Stimulated activated CD4-positive, alpha-beta T cell treated with anti-CD3 and anti-CD28 coated beads, Interleukin-1b, Interleukin-23, amount 100 ng/mL, for 1 hour (primary cell): ENCODE results near the gene SEMA7A.
A peak's percentile ranks its signal among the peaks of the same experiment; 100 is the strongest.

ENCODE experiments used
- DNase-seq, 2 donors: peaks; one replicate each; pipeline ENCODE4 v3.0.0-alpha.2; 2020; ENCODE audit warnings: low read depth in 2 of 2

Gene SEMA7A

DNA sequence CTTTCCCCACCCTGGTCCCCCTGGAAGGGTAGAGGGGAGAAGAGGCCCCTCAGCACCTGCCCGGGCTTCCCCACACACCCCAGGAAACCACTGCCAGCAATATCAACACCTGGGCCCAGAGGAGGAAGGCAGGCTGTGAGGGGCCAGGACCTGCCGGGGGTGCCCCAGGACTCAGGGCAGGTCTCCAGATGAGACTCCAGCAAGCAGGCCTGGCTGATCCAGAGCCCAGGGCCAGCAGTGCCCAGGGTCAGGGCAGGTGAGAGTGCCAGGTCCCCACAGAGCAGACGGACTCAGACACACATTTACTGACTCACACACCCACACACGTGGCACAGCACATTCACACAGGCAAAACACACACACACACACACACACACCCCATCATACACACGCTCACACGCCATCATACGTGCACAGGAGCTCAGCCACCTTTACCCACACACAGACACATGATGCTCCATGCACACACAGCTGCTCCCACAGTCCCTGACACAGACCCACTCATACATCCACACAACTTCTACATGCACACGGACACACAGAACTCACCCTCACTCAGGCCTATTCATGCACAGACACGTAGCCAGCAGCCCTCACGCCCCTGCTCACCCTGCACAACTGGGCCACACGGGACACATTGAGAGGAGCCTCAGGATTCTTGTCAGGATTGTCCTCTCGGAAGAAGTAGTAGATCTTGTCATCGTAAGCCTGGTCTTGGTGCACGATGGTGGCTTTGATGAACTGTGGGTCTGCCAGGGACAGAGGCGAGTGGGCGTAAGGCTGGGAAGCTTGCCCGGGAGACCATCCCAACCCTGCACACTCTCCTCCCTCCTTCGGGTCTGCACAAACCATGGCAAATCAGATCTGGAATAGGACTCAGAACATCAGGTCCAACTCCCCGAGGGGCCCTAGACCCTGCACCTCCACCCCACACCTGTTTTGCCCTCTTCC, 17.5 kb downstream of the SEMA7A start:
- no peak for DNase-seq

DNA sequence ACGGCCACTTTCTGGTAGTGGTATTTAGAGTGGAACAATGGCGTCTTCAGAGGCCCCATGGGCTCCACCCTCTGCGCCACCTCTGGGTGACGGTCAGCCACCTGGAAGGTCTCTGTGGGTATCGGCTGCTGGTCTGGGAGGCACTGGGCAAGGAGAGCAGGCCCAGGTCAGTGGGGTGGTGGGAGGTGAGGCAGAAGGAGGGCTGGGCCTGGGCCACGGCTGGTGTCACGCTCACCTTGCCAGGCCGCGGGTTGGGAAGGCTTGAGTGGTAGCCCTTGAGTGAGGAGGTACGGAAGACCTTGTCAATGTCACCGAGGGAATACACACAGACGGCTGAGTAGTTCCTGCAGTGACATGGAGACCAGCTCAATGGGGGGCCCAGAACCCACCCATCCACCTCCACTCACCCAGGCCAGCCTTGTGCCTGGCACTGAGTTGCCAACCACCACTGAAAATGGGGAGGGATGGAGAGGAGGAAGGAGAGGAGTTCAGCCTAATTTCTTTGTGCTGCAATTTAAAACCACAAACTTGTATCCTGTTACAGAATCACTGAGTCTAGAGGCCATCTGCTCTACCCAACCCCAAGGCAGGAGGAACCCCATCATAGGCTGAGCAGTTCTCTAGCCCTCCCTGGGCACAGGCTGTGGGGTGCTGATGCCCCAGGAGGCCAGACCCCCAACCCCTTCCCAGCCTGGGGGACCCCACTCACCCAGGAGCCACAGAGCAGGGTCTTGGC, 19.0 kb downstream of the SEMA7A start:
- no peak for DNase-seq

DNA sequence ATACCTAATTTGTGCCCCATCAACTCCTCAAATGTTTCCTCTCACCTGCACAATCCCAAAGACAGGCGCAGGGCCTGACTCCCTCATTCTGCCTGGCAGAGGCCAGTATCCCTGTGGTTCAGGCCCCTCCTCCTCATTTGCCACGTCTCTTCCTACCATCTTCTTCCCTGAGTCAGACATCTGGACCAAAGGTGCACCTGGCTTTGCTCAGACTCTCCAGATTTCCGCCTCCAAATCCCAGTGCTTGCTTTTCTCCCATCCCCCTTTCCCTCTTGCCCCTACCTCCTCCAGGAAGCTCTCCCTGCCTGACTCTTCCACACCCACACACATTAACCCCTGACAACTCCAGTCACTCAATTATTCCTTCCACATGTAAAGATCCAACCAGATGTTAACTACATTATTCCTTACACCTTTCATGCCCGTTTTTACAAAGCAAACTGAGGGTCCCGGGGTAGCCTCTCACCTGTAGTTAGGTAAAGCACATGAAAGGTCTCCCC, 19.6 kb downstream of the SEMA7A start:
- no peak for DNase-seq

DNA sequence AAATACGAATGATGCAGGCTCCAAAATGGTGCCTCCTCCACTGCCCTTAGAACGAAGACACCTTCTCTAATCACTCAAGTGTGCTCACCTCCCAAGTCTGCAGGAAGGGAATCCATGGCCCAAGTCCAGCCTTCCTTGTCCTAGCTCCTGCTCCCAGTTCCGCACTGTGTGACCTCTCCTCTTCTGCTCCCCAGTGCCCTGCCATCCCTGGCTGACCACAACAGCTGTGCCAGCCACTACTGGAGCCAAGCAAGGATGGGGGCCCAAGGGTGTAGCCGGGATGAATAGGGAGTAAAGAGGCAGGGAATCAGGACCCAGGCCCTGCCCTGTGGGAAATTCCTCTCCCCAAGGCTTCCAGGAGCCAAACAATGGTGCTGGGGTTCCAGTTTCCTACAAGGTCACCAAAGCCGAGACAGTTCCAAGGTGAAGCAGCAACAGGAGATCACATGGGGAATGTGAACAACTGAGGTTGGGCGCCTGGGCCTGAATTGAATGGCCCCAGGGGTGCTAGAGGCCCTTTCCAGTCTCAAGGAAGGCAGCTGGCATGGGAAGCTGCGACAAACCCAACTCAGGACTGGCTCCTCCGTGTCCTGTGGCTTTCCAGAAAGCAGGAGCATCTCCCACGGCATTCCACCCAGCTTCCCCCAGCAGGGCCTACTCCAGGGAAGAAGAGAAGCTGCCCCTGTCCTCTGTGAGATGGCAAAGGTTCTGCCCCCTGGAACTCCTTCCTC, 20.2 kb downstream of the SEMA7A start:
- DNase-seq, result no peak

DNA sequence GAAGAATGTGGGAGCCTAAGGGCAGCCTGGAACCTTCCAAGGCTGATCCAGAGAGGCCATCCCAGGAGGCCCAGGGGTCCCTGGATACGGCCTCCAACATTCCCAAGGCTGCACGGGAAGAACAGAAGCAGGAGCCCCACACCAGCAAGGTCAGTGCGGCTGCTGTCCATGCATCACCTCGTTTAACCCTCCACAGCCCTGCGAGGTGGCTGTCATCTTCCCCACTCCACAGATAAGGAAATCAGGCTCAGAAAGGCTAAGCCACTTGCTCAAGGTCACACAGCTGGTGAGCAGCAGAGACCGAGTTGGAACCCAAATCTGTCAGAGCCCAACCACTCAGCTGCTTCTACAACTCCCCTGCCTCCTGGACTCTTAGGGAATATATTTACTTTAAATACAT, 21.6 kb downstream of the SEMA7A start:
- no peak for DNase-seq

DNA sequence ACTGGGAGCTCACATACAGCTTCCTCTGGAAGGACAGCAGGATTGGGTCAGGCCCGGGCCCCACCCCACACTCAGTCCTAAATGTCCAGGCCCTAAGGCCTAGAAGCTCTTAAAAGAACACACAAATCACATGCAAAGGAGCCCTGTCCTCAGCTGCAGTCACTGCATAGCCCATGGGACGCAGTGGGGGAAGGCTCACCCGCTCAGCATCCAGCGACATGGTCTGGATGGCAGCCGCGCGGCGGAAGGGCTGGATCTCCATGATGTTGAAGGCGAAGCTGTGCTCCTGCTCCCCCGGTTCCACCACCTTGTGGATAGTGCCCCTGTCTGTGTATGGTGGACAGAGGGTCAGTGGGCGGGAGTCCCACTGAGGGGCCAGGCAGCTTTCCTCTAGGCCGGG, 22.1 kb downstream of the SEMA7A start:
- no peak for DNase-seq

DNA sequence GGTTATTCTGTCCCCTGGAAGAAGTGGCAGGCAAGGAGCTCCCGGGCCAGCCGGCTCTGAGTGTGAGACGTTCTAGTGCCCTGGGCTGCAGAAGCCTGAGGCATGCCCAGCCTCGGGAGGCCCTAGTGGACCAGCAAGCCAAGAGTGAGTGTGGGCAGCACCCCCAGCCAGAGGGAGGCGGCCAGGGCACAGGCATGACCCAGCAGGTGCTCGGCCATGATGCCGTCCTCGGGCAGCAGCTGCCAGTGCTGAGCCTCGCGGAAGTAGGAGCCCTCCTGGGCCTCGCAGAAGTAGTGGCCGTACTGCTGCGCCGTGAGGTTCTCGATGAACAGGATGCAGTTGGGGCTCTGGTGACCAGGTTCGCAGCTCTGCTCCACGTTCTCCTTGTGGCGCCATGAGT, 23.3 kb downstream of the SEMA7A start:
- no peak for DNase-seq

DNA sequence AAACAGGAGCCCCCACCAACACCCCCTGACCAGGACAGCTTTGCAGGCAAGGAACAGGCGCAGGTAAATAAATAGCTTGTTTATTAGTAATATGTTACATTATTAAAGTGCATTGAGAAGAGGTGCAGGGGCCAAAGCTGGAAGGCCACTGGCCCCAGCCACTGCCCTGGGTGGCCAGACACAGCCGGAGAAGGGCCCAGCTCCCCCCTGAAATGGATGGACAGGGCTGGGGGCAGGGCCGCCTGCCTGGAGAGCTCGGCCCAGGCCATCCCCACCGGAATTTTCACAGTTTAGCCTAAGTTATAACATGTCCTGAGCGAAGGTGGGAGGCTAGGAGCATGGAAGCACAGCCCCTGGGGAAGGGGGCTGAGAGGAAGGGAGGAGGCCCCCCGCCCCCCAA, 24.5 kb downstream of the SEMA7A start:
- no peak for DNase-seq

DNA sequence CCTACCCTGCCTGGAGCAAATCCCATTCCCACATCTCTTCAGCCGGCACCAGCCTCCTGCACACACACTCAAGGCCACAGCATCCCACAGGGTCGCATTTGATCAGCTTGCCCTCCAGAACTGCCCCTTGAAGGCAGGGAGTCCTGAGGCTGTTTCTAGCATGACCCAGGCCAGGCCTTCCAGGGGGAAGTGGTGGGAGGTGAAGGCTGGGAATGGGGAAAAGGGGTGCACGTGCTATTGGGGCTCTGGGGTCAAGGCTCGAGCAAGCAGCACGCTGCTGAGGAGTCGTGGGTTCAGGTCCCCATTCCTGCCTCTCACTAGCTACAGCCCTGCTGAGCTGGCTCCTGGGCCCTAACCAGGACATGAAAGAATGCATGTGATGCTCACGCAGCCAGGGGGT, 24.9 kb downstream of the SEMA7A start:
- no peak for DNase-seq

DNA sequence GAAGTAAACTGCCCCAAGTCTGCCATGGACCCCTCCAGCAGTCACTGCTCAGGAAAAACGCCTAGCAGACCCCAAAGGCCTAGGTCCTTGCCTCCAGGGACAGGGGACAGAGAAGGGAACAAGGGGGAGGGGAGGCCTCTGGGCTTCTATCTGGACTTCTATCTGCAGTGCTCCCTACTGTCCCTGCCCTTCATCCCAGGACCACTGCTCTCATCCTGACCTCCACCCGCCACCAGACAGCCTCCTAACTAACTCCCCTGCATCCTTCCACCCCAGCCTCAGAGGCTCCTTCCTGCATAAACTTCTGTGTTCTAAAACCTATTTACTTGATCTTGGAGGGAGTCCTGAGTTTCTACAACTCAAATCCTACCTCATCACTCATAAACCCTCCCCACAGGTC, 25.4 kb downstream of the SEMA7A start:
- DNase-seq, result no peak

DNA sequence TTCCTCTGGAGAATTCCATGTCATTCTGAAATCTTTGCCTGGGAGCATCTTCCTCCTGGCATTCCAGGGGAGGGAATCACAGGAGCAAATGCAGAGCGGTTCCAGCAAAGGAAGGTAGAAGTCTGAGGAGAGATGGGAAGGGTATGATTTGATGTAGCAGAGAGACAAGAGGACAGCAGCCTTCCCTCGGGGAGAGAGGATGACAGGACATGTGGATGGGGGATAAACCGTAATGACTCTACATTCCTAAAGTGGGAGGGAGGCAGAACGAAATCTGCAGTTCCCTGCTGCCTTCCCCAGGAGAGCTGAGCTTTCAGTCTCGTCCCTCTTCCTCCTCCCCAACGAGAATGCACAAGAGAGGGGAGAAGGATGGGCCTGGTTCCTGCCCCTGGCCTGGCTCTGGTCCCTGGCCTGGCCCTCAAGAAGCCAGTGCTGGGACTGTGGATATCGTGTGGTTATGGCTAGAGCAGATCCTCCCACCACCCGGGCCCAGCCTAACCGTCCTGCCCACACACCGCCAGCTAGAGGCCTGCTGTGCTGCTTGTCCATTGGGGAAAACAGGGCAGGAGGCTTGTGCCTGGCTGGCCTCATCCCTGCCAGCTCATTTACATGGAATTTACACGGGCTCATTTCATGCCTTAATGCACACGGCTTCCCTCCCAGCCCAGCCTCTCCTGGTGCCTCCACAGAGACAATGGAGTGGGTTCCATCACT, 26.6 kb downstream of the SEMA7A start:
- no peak for DNase-seq

DNA sequence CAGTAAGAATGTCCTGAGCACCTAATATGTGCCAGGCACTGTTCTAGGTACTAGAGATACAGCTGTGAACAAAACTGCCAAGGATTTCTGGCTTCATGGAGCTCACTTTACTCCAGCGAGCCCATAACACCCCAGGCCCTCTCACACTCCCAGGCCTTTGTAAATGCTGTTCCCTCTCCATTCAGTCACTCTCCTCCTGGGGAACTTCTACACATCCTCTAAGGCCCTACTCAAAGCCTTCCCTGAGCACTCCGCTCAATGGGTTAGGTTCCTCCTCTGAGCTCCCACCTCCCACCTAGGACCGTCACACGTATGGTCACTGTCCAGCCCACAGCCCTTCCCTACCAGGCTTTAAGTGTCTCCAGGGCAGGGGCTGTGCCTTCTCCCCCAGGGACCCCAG, 27.2 kb downstream of the SEMA7A start:
- DNase-seq, result no peak

DNA sequence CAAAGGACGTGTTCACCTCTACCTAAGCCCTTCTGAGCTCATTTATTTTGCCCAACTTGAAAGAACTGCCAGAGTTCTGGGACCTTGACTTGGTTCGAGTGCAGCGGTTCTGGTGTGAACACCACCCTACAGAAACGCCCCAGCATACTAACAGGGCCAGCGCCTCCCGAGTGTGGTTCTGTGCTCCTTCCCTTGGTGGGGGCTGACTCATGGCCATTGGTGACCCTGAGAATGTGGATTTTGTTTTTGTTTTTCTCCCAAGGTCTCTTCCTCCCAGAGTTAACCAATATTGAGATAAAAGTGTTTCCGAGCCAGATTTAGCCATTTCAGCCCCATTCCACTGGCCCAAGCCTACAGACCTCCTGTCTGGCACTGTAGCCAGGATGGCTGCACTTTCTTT, 27.9 kb downstream of the SEMA7A start:
- no peak for DNase-seq

DNA sequence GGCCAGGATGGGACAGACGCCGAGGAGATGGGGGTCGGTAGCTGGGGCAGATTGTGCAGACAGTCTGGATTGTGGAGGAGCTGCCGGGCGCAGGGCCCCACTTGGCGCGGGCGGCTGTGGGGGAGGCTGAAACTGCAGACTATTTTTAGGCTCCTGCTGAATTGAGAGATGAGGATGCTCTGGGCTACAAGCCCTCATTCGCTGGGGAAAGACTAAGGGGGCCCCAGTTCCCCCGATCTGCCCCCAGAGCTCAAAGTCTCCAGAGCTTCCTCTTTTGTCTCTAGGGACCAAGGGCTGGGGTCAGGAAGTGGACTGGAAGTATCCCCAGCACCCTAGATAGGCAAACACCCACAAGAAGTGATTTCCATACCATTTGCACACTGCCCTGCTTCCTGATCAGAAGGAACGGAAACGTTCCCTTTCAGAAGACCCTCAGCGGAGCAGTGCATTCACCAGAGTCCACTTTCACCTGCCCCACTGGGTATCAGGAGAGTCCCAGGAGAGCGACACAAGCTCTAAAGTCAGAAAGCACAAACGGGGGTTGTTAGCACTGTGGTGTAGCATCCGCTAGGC, 29.7 kb downstream of the SEMA7A start:
- DNase-seq, result no peak

DNA sequence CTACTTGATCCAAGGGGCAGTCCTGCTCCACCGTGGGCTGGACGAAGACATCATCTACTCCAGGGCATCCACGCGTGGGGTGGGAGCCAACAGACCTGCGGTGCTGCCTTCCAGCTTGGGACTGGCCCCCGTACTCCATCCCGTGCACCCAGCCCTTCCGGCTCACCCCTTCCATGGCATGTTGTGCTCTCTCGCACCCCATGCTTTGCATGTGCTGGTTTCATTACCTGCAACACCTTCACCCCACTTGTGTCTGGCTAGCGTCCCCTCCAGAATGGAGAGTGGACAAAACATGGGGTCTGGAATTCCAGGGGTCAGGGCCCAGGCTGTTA, 30.2 kb downstream of the SEMA7A start:
- no peak for DNase-seq

DNA sequence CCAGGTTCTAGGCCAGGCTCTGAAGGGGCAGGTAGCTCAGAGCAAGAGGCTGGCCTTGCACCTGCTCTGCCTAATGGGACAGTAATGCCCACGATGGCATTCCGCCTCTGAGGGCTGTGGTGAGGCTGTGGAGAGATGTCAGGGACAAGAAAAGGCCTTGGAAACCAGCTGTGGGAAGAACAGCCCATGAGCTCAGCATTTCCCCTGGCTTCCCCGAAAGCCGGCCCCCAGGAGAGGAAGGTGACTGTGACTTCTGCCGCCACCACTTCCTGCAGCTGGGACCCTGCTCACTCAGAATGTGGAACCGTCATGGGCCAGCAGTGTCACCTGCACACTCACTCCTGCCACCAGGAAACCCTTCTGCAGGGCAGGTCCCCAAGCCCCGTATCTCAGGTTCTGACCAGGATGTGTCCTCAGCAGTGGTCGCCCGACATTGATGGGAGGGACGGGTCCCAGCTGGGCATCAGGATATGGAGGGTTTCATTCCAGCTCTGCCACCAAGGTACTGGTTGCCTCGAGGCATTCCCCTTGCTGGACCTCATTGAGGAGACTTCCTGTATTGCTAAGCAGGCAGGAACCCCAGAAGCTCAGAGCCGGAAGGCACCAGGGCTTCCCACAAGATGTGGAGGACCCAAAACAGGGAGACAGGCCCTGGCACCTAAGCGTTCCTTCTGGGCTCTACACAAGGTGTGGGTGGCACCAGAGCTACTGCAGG, 30.7 kb downstream of the SEMA7A start:
- DNase-seq, result peak; percentile 11 to 37

DNA sequence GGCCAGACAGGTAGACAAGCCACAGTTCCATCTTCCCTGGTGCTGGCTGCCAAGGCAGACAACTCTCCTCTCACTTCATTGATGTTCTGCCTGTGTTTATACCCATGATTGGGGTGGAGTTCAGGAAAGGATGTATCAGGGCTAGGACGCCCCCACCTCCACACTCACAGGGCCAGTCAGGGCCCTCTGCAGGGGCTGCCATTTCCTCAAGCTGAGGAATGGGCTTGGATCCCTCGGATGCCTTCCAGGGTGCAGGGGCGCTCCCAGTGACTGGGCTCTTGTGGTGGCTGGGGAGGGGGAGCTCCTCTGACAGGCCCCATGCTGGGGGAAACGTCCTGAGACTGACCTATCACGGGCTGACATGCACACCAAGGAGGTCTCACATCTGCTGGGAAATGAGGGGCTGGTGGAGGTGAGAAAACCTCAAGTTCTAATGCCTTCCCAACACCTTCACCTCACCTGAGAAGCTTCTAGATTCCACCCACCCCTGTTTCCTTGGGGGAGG, 31.4 kb downstream of the SEMA7A start:
- DNase-seq, result no peak

DNA sequence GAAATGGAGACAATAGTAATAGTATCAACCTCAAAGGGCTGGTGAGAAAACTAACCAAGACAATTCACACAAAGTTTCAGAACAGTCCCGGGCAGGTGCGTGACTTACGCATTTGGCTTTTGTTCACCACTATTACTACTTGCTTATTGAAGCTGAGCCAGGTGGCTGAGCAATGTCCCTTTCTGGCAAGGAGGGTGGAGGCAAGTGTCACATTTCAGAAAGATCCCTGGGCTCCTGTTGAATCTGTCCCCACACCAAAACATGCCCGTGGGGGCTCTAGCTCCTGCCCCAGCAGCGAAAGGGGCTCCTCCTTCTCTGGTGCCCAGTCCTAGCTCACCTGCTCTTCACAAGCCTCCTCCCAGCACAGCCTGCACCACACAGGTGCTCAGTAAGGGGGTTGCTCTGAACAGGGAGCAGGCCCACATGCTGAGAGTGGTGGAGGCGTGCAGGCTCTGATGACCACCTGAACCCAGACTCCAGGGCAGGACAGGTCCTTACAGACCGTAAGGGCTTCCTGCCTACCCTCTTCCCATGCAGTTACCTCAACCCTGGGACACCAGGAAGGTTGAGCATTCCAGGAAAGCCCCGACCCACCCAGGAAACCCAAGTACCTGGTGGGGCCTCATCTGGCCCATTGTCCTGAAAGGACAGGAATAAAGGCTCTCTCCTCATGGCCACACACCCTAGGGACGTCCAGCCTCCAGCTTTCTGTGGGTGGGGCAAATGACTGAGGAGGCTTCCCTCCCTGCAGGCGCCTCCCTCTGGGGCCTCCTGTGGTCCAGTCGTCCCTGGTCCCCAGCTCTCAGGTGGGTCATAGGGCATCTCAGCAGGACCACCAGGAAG, 32.6 kb downstream of the SEMA7A start:
- no peak for DNase-seq

DNA sequence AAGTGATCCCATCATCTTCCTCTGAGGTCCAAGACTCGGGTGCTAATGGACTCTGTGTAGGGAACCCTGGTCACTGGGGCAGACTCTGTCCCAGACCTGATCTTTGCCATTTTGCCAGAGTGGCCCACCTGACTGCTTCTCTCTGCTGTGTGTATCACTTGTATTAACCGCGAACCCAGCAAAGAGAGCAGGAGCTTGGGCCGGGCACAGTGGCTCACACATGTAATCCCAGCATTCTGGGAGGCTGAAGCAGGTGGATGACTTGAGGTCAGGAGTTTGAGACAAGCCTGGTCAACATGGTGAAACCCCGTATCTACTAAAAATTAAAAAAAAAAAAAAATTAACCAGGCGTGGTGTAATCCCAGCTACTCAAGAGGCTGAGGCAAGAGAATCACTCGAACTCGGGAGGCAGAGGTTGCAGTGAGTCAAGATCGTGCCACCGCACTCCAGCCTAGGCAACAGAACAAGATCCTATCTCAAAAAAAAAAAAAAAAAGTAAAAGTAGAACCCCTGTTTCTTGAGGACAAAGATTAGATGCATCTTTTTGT, 33.4 kb downstream of the SEMA7A start:
- DNase-seq, result no peak
